Thyroid gland (tissue), 4 donors: ENCODE measurements around the gene ETV3L. TPM values are rescaled to one million over a fixed set of nuclear protein-coding genes. Genes with fewer than 3 reads are reported as not detected.
A peak's percentile ranks its signal among the peaks of the same experiment; 100 is the strongest.
"Not testable (repeated sequence)": the region's sequence is repeated elsewhere in the genome, so short reads cannot be mapped to it uniquely, and the experiment has no call there.

Experiments
- DNase-seq, 2 donors: peaks; one replicate each; pipeline ENCODE4 v3.0.0-alpha.2; 2019
- H3K27ac ChIP-seq, 3 donors: fragments of 200-600 bp; sonication (generic); 1 replicate in 2 of 3; 2 replicates in 1 of 3; pipeline ENCODE4 v1.5.1; 2016 to 2019; ENCODE audit warnings: mild to moderate bottlenecking in 1 of 3, moderate library complexity in 1 of 3
- H3K27me3 ChIP-seq: fragments of 200-600 bp; sonication (generic); one replicate; pipeline ENCODE4 v1.5.1; 2019
- H3K36me3 ChIP-seq, 2 donors: fragments of 200-600 bp; sonication (generic); one replicate each; pipeline ENCODE4 v1.5.1; 2016 to 2019
- H3K4me1 ChIP-seq, 2 donors: fragments of 200-600 bp; sonication (generic); one replicate each; pipeline ENCODE4 v1.5.1; 2017 to 2019
- H3K4me3 ChIP-seq, 3 donors: fragments of 200-600 bp; sonication (generic); replicated peaks in 1 of 3; 1 replicate in 2 of 3; 2 replicates in 1 of 3; pipeline ENCODE4 v1.5.1; 2016; ENCODE audit warnings: mild to moderate bottlenecking in 1 of 3
- H3K9me3 ChIP-seq: fragments of 200-600 bp; sonication (generic); one replicate; pipeline ENCODE4 v1.5.1; 2017
- CTCF ChIP-seq, 6 experiments: fragments of 200-600 bp in 3 of 6; fragments of 450-650 bp in 3 of 6; sonication (generic) in 3 of 6; IDR thresholded peaks; one replicate each; pipeline ENCODE4 v1.5.1; 2016 to 2019; ENCODE audit warnings: antibody characterized with exemption in 6 of 6, mild to moderate bottlenecking in 2 of 6, inconsistent platforms in 1 of 6, moderate library complexity in 1 of 6
- POLR2A ChIP-seq, 2 donors: fragments of 450-650 bp; IDR thresholded peaks; one replicate each; pipeline ENCODE4 v1.6.1; 2017; ENCODE audit warnings: antibody characterized with exemption in 2 of 2, mild to moderate bottlenecking in 2 of 2, moderate library complexity in 1 of 2
- WGBS, 2 donors: methylation state at CpG; one replicate each; pipeline ENCODE4 v1.1.5; 2017; 5-methylcytosine and 5-hydroxymethylcytosine counted together
- intact Hi-C: fragments of 100-400 bp; cut with DNase I; formaldehyde crosslinking; loops from one replicate; pipeline ENCODE4 v1.15.1; 2023
- total RNA-seq, 4 donors: library from RNA; depleted of rRNA; stranded (reverse); fragments of >200 nt; gene quantifications; one replicate each; pipeline ENCODE4 v1.2.3, GENCODE V29; 2016

ETV3L gene
- total RNA-seq, 4 donors from 2014 or later: not detected

- Histone ChIP-seq H3K36me3 (no peaks in the 10 kb centered on the region), H3K4me1 (no peaks in the 10 kb centered on the region), H3K27ac (no peak overlapping the region), H3K9me3 (no peaks in the 10 kb centered on the region), H3K4me3 (no peak overlapping the region), H3K27me3 (no peaks in the 10 kb centered on the region)
- no peak for DNase-seq
- TF ChIP-seq CTCF (IDR thresholded peaks at IDR 0.05) (no peak), POLR2A (IDR thresholded peaks at IDR 0.05) (no peak)
- WGBS, 2 donors: 87 to 91% methylated on average over 10 of the region's 10 CpGs
- intact Hi-C loops: no loop called here
Measured at GRCh38 chr1:157080714-157081113, 18.9 kb downstream of the ETV3L start.

- no peak for TF ChIP-seq CTCF (IDR thresholded peaks at IDR 0.05)
- no peak for TF ChIP-seq POLR2A (IDR thresholded peaks at IDR 0.05)
- H3K36me3 ChIP-seq: no peaks in the 10 kb centered on the region
- H3K9me3 ChIP-seq: no peaks in the 10 kb centered on the region
- H3K4me1 ChIP-seq: peaks cover 0 to 6% of the 10 kb centered on the region in 2 donors
- intact Hi-C loops: loop anchor here (10.0 kb wide), 1 partner anchor 153 kb away; the partner anchor contains the start of gene LRRC71
- H3K27me3 ChIP-seq: no peaks in the 10 kb centered on the region
- 95% methylated on average over 1 of the region's 1 CpG for WGBS, 2 donors
- H3K4me3 ChIP-seq: no peak overlapping the region
- no peak overlapping the region for H3K27ac ChIP-seq
- DNase-seq: no peak
Measured at GRCh38 chr1:157077394-157077793, 22.2 kb downstream of the ETV3L start.

- Histone ChIP-seq H3K4me1 (peaks cover 0 to 6% of the 10 kb centered on the region in 2 donors), H3K9me3 (no peaks in the 10 kb centered on the region), H3K4me3 (no peak overlapping the region), H3K27ac (no peak overlapping the region), H3K36me3 (no peaks in the 10 kb centered on the region), H3K27me3 (no peaks in the 10 kb centered on the region)
- TF ChIP-seq POLR2A (IDR thresholded peaks at IDR 0.05) (no peak), CTCF (IDR thresholded peaks at IDR 0.05) (peak; percentile 20 to 80 (median 47))
- 17 to 27% methylated on average over 29 of the region's 35 CpGs for WGBS, 2 donors
- DNase-seq: peak; percentile 76 to 78
- intact Hi-C loops: loop anchor here (10.0 kb wide), 1 partner anchor 149 kb away; the partner anchor contains the start of gene LRRC71
Measured at GRCh38 chr1:157073944-157074685, 25.5 kb downstream of the ETV3L start.

GRCh38 chr1:157069601-157070000 is 30.0 kb downstream of the ETV3L start:
- Histone ChIP-seq H3K36me3 (no peaks in the 10 kb centered on the region), H3K27ac (no peak overlapping the region), H3K9me3 (no peaks in the 10 kb centered on the region), H3K27me3 (no peaks in the 10 kb centered on the region), H3K4me3 (no peak overlapping the region), H3K4me1 (peaks cover 0 to 6% of the 10 kb centered on the region in 2 donors)
- no peak for TF ChIP-seq CTCF (IDR thresholded peaks at IDR 0.05)
- TF ChIP-seq POLR2A (IDR thresholded peaks at IDR 0.05): no peak
- 63 to 83% methylated on average over 2 of the region's 2 CpGs for WGBS, 2 donors
- no peak for DNase-seq
- intact Hi-C loops: no loop called here

- H3K27ac ChIP-seq, H3K4me3 ChIP-seq, DNase-seq, intact Hi-C loops, H3K4me1 ChIP-seq, H3K27me3 ChIP-seq, H3K36me3 ChIP-seq, H3K9me3 ChIP-seq: not testable (repeated sequence)
- 58 to 69% methylated on average over 3 of the region's 3 CpGs for WGBS, 2 donors
Measured at GRCh38 chr1:157059241-157059640, 40.4 kb downstream of the ETV3L start.
